ENCODE data around the gene DPP4. TPM values are rescaled to one million over a fixed set of nuclear protein-coding genes. Genes with fewer than 3 reads are reported as not detected.

The DPP4 gene
- total and polyA plus RNA-seq, 2 of the 13 experiments (the other 11 are each of a cell fraction or from before 2014, with no cell fraction given), result 39.4 to 109 TPM

DNA sequence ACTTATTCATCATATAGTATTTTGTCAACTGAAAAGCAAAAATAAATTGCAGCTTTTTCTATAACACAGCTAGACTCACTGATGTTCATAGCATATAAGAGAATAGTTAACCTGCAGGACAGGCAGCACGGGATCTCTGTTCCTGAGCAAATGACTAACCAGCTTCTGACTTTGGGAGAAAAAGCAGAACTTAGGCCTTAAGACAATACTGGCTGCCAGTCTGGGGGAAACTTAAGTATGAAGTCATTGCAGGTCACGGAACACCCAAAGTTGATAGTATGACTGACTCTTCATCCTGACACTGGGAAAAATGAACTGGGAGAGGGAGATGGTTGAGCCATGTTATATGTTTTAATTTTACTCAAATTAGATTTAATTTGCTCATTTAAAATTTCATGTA, 113.0 kb downstream of the DPP4 start:
- Histone ChIP-seq H2AFZ (ENCODE audit: low read length) (no peak overlapping the region), H3K9ac (ENCODE audit: insufficient read depth, low read depth, low read length) (no peak overlapping the region), H3K4me3 (replicated peaks in 1 of 3; ENCODE audit: insufficient read depth in 1 of 3, low read depth in 2 of 3, low read length in 3 of 3) (no peak overlapping the region), H3K4me2 (ENCODE audit: low read depth, low read length) (no peak overlapping the region), H3K27me3 (ENCODE audit: control insufficient read depth in 1 of 2, insufficient read depth in 2 of 2, low read length in 2 of 2) (no peaks in the 10 kb centered on the region), H3K9me3 (ENCODE audit: low read length) (no peaks in the 10 kb centered on the region), H3K79me2 (ENCODE audit: insufficient read depth, low read length) (no peaks in the 10 kb centered on the region), H3K27ac (ENCODE audit: extremely low read length, insufficient read depth, low read length) (no peak overlapping the region), H4K20me1 (ENCODE audit: insufficient read depth, low read length) (no peaks in the 10 kb centered on the region), H3K36me3 (replicated peaks in 1 of 2; ENCODE audit: control insufficient read depth in 1 of 2, insufficient read depth in 2 of 2, low read length in 2 of 2) (no peaks in the 10 kb centered on the region), H3K4me1 (ENCODE audit: insufficient read depth, low read length) (no peaks in the 10 kb centered on the region)
- intact Hi-C loops (cut with micrococcal nuclease; ENCODE audit: unreplicated experiment) (no loop called here), in situ Hi-C loops (cut with HindIII; ENCODE audit: extremely low pct_ligation_motif_present, low pct_unique_long_range_greater_than_20kb) (no loop called here)
- ATAC-seq (no peak), DNase-seq (ENCODE audit: low spot score) (no peak), FAIRE-seq (no peak)
- no peak for TF ChIP-seq RORA (CRISPR knock-in tag; IDR thresholded peaks at IDR 0.05)
- CTCF ChIA-PET (ENCODE audit: low intra/inter-chr PET ratio, low total read pairs), result no interaction called here
- POLR2A ChIA-PET, result no interaction called here
- BruUV-seq (replicated peaks), result no TSS peak
- 40% methylated on average over 2 of the region's 2 CpGs for WGBS (ENCODE audit: low lambda C conversion rate)

DNA sequence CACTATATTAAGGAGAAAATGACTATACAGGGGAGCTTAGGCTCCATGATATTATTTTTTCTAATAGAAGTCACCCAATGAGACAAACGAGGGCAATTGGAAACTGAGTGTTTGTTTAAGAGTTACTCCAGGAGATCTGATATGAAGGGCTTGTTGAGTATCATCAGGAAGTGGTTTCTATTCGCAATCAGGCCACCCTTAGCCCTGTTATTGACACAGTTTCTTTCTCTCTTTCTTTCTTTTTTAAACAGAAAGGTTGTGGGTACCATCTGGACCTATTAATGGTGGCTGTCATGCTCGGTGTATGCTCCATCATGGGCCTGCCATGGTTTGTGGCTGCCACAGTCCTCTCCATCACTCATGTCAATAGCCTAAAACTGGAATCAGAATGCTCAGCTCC, 117.3 kb downstream of the DPP4 start:
- Histone ChIP-seq H3K27ac (ENCODE audit: extremely low read length, insufficient read depth, low read length) (no peak overlapping the region), H3K4me1 (ENCODE audit: insufficient read depth, low read length) (no peaks in the 10 kb centered on the region), H4K20me1 (ENCODE audit: insufficient read depth, low read length) (no peaks in the 10 kb centered on the region), H3K79me2 (ENCODE audit: insufficient read depth, low read length) (no peaks in the 10 kb centered on the region), H3K9me3 (ENCODE audit: low read length) (no peaks in the 10 kb centered on the region), H3K4me3 (replicated peaks in 1 of 3; ENCODE audit: insufficient read depth in 1 of 3, low read depth in 2 of 3, low read length in 3 of 3) (no peak overlapping the region), H3K36me3 (replicated peaks in 1 of 2; ENCODE audit: control insufficient read depth in 1 of 2, insufficient read depth in 2 of 2, low read length in 2 of 2) (no peaks in the 10 kb centered on the region), H3K9ac (ENCODE audit: insufficient read depth, low read depth, low read length) (no peak overlapping the region), H3K27me3 (ENCODE audit: control insufficient read depth in 1 of 2, insufficient read depth in 2 of 2, low read length in 2 of 2) (no peaks in the 10 kb centered on the region), H2AFZ (ENCODE audit: low read length) (no peak overlapping the region), H3K4me2 (ENCODE audit: low read depth, low read length) (no peak overlapping the region)
- intact Hi-C loops (cut with micrococcal nuclease; ENCODE audit: unreplicated experiment), result no loop called here
- POLR2A ChIA-PET, result no interaction called here
- CTCF ChIA-PET (ENCODE audit: low intra/inter-chr PET ratio, low total read pairs), result no interaction called here
- in situ Hi-C loops (cut with HindIII; ENCODE audit: extremely low pct_ligation_motif_present, low pct_unique_long_range_greater_than_20kb), result no loop called here
- TF ChIP-seq ZNF274 (CRISPR knock-in tag; IDR thresholded peaks at IDR 0.05), result no peak
- TF ChIP-seq SIN3B (IDR thresholded peaks at IDR 0.05; ENCODE audit: low read length), result no peak
- TF ChIP-seq ZNF292 (CRISPR knock-in tag; IDR thresholded peaks at IDR 0.05; ENCODE audit: borderline replicate concordance, low read depth), result no peak
- no peak for TF ChIP-seq KDM4B (CRISPR knock-in tag; IDR thresholded peaks at IDR 0.05)
- ATAC-seq (no peak), FAIRE-seq (no peak), DNase-seq (ENCODE audit: low spot score) (no peak)
- no TSS peak for BruUV-seq (replicated peaks)
- WGBS (ENCODE audit: low lambda C conversion rate), result 1% methylated on average over 3 of the region's 3 CpGs
